ENCODE data around the gene HSD11B2. TPM values are rescaled to one million over a fixed set of nuclear protein-coding genes. Genes with fewer than 3 reads are reported as not detected.

Gene HSD11B2
- total and polyA plus RNA-seq, 3 donors from 2014 or later = 4.9 to 11.5 (median 7.7) TPM

DNA sequence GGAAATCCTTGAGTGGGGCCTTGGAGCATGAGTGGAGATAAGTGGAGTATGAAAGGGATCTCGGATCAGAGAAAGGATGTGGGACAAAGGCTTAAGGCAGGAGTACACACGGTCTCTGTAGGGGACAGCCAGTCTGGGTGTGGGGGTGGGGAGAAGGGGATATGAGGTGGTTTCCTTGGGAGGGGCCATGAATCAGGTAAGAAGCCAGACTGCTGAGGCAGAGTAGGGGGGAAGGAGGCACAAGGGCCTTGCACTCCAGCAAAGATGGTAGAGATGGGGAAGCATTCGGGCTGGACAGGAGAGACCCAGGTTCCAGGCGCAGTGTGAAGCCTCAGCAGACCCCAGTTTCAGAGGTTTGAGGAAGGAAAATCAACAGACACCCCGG, 1.6 kb downstream of the HSD11B2 start:
- Histone ChIP-seq H3K27me3 (no peaks in the 10 kb centered on the region), H3K36me3 (ENCODE audit: low read depth, missing control alignments) (no peaks in the 10 kb centered on the region), H3K4me3 (no peak overlapping the region), H3K4me1 (peaks cover 27% of the 10 kb centered on the region), H3K9me3 (no peaks in the 10 kb centered on the region), H3K27ac (no peak overlapping the region)
- no peak for DNase-seq
- 39 to 70% methylated on average over 4 to 5 of the region's 5 CpGs for WGBS, 2 donors
- no peak for TF ChIP-seq POLR2A (IDR thresholded peaks at IDR 0.05)
- TF ChIP-seq, protein P1, sequence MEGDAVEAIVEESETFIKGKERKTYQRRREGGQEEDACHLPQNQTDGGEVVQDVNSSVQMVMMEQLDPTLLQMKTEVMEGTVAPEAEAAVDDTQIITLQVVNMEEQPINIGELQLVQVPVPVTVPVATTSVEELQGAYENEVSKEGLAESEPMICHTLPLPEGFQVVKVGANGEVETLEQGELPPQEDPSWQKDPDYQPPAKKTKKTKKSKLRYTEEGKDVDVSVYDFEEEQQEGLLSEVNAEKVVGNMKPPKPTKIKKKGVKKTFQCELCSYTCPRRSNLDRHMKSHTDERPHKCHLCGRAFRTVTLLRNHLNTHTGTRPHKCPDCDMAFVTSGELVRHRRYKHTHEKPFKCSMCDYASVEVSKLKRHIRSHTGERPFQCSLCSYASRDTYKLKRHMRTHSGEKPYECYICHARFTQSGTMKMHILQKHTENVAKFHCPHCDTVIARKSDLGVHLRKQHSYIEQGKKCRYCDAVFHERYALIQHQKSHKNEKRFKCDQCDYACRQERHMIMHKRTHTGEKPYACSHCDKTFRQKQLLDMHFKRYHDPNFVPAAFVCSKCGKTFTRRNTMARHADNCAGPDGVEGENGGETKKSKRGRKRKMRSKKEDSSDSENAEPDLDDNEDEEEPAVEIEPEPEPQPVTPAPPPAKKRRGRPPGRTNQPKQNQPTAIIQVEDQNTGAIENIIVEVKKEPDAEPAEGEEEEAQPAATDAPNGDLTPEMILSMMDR (IDR thresholded peaks at IDR 0.05) = no peak
- intact Hi-C loops (cut with DNase I; ENCODE audit: low total_unique reads) = no loop called here

DNA sequence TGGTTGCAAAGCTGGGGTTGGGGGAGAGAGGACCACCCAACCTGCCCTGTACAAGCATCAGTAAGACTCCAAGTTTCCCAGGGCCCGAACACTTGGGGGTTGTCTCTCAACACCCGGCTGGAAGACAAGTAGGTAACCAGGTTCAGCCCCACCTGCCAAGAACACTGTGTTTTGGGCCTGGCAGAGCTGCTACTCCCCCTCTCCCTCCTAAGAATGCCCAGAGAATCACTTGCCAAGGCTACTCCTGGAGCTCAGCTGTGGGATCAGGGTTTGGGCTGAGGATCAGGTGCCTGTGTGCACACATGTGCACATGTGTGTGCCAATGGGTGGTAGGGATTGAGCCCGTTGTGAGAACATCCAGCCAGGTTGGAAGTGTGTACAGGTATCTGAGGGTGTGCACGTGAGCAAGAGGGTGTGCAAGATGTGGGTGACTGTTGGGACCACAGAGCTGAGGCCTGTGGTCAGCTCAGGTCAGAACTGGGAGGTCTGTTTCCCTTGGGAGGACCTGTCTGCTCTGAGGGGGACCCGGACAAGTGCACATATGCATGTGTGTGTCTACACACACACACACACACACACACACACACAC, 2.3 kb downstream of the HSD11B2 start:
- no peak for TF ChIP-seq POLR2A (IDR thresholded peaks at IDR 0.05)
- TF ChIP-seq, protein P1 (IDR thresholded peaks at IDR 0.05) = no peak
- DNase-seq = no peak
- no peak overlapping the region for H3K4me3 ChIP-seq
- WGBS, 2 donors = 70 to 85% methylated on average over 5 of the region's 5 CpGs
- peaks cover 27% of the 10 kb centered on the region for H3K4me1 ChIP-seq
- H3K27ac ChIP-seq = no peak overlapping the region
- intact Hi-C loops (cut with DNase I; ENCODE audit: low total_unique reads) = no loop called here
- H3K27me3 ChIP-seq = no peaks in the 10 kb centered on the region
- H3K36me3 ChIP-seq (ENCODE audit: low read depth, missing control alignments) = no peaks in the 10 kb centered on the region
- no peaks in the 10 kb centered on the region for H3K9me3 ChIP-seq

DNA sequence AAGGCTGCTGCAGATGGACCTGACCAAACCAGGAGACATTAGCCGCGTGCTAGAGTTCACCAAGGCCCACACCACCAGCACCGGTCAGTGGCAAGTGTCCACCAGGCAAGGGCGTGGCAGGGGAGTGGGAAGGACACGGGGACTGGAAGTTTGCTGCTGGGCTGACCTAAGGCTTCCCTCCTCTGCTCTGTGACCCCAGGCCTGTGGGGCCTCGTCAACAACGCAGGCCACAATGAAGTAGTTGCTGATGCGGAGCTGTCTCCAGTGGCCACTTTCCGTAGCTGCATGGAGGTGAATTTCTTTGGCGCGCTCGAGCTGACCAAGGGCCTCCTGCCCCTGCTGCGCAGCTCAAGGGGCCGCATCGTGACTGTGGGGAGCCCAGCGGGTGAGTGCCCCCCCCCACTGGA, 4.8 kb downstream of the HSD11B2 start:
- Histone ChIP-seq H3K4me3 (no peak overlapping the region), H3K4me1 (peaks cover 14% of the 10 kb centered on the region), H3K27me3 (no peaks in the 10 kb centered on the region), H3K9me3 (no peaks in the 10 kb centered on the region), H3K27ac (no peak overlapping the region), H3K36me3 (ENCODE audit: low read depth, missing control alignments) (no peaks in the 10 kb centered on the region)
- DNase-seq = no peak
- 93% methylated on average over 16 of the region's 16 CpGs; no CpG with 5 or more reads in 1 of the 2 donors for WGBS, 2 donors
- intact Hi-C loops (cut with DNase I; ENCODE audit: low total_unique reads) = no loop called here
- TF ChIP-seq POLR2A (IDR thresholded peaks at IDR 0.05) = no peak
- TF ChIP-seq, protein P1 (IDR thresholded peaks at IDR 0.05) = no peak

DNA sequence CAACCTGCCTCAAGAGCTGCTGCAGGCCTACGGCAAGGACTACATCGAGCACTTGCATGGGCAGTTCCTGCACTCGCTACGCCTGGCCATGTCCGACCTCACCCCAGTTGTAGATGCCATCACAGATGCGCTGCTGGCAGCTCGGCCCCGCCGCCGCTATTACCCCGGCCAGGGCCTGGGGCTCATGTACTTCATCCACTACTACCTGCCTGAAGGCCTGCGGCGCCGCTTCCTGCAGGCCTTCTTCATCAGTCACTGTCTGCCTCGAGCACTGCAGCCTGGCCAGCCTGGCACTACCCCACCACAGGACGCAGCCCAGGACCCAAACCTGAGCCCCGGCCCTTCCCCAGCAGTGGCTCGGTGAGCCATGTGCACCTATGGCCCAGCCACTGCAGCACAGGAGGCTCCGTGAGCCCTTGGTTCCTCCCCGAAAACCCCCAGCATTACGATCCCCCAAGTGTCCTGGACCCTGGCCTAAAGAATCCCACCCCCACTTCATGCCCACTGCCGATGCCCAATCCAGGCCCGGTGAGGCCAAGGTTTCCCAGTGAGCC, 5.8 kb downstream of the HSD11B2 start:
- TF ChIP-seq POLR2A (IDR thresholded peaks at IDR 0.05) = no peak
- TF ChIP-seq, protein P1 (IDR thresholded peaks at IDR 0.05) = no peak
- no peak overlapping the region for H3K4me3 ChIP-seq
- DNase-seq = no peak
- no peaks in the 10 kb centered on the region for H3K27me3 ChIP-seq
- no peak overlapping the region for H3K27ac ChIP-seq
- peaks cover 11% of the 10 kb centered on the region for H3K4me1 ChIP-seq
- no peaks in the 10 kb centered on the region for H3K36me3 ChIP-seq (ENCODE audit: low read depth, missing control alignments)
- intact Hi-C loops (cut with DNase I; ENCODE audit: low total_unique reads) = no loop called here
- WGBS, 2 donors = 93% methylated on average over 20 to 23 of the region's 23 CpGs
- H3K9me3 ChIP-seq = no peaks in the 10 kb centered on the region

DNA sequence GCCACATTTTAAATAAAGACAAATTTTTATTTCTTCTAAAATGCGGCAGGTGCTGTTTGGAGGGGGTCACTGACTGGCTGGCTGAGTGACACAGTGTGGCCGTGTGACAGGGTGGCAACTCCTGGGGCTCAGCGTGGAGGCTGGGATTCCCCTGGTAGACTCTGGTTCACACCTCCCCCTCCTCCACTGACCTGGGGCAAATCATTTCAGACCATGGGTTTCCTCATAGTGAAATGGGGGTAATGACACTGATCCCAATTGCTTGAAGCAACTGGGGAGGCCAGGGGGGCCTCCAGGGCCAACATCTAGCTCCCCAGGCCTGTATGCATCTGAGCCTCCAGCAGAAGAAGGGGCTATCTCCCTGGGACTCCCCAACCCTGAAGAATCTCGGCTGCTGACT, 6.6 kb downstream of the HSD11B2 start:
- no peak for DNase-seq
- intact Hi-C loops (cut with DNase I; ENCODE audit: low total_unique reads) = no loop called here
- no peaks in the 10 kb centered on the region for H3K9me3 ChIP-seq
- H3K4me1 ChIP-seq = peaks cover 3% of the 10 kb centered on the region
- no peak overlapping the region for H3K4me3 ChIP-seq
- WGBS, 2 donors = 78 to 85% methylated on average over 4 of the region's 4 CpGs
- H3K27ac ChIP-seq = no peak overlapping the region
- no peaks in the 10 kb centered on the region for H3K36me3 ChIP-seq (ENCODE audit: low read depth, missing control alignments)
- H3K27me3 ChIP-seq = no peaks in the 10 kb centered on the region
- no peak for TF ChIP-seq POLR2A (IDR thresholded peaks at IDR 0.05)
- TF ChIP-seq, protein P1 (IDR thresholded peaks at IDR 0.05) = no peak
